Large intestine (tissue), 1 donor: ENCODE data around the gene OCEL1. TPM values are rescaled to one million over a fixed set of nuclear protein-coding genes. Genes with fewer than 3 reads are reported as not detected.

Source experiments
- polyA plus RNA-seq: library from polyadenylated mRNA; unstranded; fragments of 120-200 nt; gene quantifications from one replicate; pipeline ENCODE4 v1.2.1, GENCODE V29; 2013

Gene OCEL1
- polyA plus RNA-seq, 1 donor: 33.0 TPM

Other genes starting within 250 kb of the OCEL1 start
- gene CPAMD8, start 199.4 kb upstream of the OCEL1 start, polyA plus RNA-seq: 7.8 TPM
- 9.4 TPM for gene HAUS8, start 150.8 kb upstream of the OCEL1 start, polyA plus RNA-seq
- gene MYO9B, start 150.4 kb upstream of the OCEL1 start, polyA plus RNA-seq: 49.8 TPM
- 31.8 TPM for gene USE1, start 10.9 kb upstream of the OCEL1 start, polyA plus RNA-seq
- gene NR2F6, start 19.7 kb downstream of the OCEL1 start, polyA plus RNA-seq: 61.1 TPM
- 3.1 TPM for gene USHBP1, start 38.5 kb downstream of the OCEL1 start, polyA plus RNA-seq
- 70.7 TPM for gene BABAM1, start 41.2 kb downstream of the OCEL1 start, polyA plus RNA-seq
- 1.4 TPM for gene ANKLE1, start 55.7 kb downstream of the OCEL1 start, polyA plus RNA-seq
- gene ABHD8, start 77.2 kb downstream of the OCEL1 start, polyA plus RNA-seq: 5.0 TPM
- 47.2 TPM for gene MRPL34, start 79.6 kb downstream of the OCEL1 start, polyA plus RNA-seq
- gene DDA1, start 83.3 kb downstream of the OCEL1 start, polyA plus RNA-seq: 32.8 TPM
- gene ANO8, start 108.6 kb downstream of the OCEL1 start, polyA plus RNA-seq: 4.4 TPM
- 18.2 TPM for gene GTPBP3, start 111.3 kb downstream of the OCEL1 start, polyA plus RNA-seq
- 35.6 TPM for gene PLVAP, start 151.1 kb downstream of the OCEL1 start, polyA plus RNA-seq
- gene CCDC194, start 168.0 kb downstream of the OCEL1 start, polyA plus RNA-seq: 0.28 TPM
- 31.4 TPM for gene BST2, start 179.4 kb downstream of the OCEL1 start, polyA plus RNA-seq
- 53.5 TPM for gene MVB12A, start 193.8 kb downstream of the OCEL1 start, polyA plus RNA-seq
- 0.46 TPM for gene TMEM221, start 222.4 kb downstream of the OCEL1 start, polyA plus RNA-seq
- gene NXNL1, start 234.7 kb downstream of the OCEL1 start, polyA plus RNA-seq: not detected
- 7.8 TPM for gene SLC27A1, start 244.3 kb downstream of the OCEL1 start, polyA plus RNA-seq